HG03432 (cell line): ENCODE data around the gene RPS6KL1.

Source experiments
- ATAC-seq: cut with Tn5 transposase; IDR thresholded peaks from one replicate; pipeline ENCODE4 v1.9.1; 2021; ENCODE audit warnings: mild to moderate bottlenecking, moderate library complexity; ENCODE audit not compliant: unreplicated experiment

Gene RPS6KL1

DNA sequence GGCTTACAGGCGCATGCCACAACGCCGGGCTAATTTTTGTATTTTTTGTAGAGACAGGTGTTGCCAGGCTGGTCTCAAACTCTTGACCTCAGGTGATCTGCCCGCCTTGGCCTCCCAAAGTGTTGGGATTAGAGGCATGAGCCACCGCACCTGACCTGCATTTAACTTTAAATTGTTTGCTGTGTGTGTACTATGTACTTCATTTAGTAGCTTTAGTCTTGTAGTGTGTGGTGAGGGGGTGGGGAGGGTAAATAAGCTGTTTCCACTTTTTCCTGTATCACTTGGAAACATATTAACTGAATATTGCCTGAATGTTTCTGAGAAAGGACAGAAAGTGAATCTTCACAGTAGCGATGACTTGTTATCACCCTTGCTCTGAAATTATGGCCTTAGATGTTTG, 32.8 kb downstream of the RPS6KL1 start:
- no peak for ATAC-seq

DNA sequence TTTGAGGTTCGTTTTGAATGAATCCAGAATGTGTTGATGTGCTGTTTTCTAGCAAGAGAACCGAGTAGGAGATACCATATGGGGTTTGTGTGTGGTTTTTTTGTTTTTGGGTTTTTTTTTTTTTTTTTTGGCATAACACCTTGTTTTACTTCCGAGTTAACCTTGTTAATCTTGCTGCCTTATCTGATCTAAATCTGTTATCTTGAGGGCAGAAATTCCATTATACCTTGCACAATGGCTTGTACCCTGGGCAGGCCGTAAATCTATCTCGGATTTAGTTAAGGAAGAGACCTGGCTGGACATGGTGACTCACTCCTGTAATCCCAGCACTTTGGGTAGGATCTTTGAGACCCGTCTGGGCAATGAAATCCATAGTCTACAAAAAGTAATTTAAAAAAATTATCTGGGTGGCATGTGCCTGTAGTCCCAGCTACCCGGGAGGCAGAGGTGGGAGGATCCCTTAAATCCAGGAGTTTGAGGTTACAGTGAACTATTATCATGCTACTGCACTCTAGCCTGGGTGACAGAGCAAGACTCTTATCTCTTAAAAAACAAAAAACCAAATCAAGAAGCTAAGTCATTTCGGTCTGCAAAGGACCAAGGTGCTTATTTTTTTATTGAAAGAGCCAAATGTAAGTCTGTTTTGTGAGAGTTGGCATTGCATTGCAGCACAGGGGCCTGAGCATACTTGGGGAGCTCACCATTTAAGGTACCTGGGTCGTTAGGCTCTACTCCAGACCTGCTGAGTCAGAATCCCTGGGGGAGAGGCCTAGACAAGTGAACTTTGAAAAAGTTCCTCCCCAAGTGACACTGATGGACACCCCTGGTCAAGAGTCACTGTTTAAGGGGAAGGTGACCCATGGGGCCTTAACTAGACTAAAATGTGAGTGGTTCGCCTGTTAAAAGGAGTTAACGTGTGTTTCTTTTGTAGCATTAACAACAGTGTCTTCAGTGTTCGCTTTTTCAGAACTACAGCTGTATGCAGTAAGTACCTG, 34.6 kb downstream of the RPS6KL1 start:
- ATAC-seq = no peak

DNA sequence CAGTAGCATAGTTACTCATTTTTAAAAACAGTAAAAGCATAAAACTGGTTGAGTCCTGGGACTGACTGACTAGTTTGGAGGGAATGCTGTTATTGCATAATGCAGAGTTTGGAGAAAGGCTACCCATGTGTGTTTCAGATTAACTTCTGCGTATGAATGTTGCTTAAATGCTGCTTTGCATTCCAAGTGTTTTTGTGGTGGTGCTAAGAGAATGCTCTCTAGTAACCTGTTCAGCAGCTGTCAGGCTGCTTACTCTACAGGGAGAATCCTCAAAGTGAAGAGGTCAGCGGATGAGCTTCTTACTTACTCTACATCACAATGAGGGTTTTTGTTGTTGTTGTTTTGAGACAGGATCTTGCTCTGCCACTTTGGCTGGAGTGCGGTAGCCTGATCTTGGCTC, 37.1 kb downstream of the RPS6KL1 start:
- no peak for ATAC-seq

DNA sequence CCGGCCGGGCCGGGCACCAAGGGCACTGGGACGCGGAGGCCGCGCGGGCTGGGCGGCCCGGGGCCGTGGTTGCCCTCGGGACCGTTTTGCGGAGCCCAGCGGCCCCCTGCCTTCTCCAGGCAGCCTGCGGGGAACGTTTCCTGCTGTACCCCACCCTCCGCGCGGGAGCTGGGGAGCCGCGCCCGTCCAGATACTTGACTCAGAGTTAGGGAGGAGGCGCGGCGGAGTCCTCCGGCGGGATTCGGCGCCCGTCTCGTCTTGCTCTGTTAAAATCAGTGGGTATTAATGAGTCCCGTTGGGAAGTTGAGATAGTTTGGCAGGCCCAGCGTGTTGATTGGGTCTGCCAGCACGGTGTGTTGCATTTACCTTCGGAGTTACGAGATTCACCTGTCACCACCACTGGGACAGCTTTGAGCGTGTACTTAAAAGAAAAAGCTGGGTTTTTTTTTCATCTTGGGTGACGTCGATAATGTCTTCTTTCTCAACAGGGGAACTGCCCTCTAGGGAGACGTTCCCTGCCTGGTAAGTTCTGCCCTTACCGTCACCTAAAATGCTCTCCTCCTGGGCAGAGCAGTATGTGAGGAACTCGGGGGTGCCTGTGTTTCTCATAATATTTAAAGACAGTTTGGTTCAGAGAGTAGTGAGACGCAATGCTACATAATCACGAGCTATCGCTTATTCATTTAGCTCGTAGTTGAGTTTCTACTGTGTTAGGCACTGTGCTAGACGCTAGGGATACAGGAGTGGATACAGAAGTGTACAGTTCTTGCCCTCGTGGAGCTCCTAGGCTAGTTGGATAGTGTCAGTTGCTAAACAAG, 40.7 kb downstream of the RPS6KL1 start:
- peak; percentile 43 for ATAC-seq

DNA sequence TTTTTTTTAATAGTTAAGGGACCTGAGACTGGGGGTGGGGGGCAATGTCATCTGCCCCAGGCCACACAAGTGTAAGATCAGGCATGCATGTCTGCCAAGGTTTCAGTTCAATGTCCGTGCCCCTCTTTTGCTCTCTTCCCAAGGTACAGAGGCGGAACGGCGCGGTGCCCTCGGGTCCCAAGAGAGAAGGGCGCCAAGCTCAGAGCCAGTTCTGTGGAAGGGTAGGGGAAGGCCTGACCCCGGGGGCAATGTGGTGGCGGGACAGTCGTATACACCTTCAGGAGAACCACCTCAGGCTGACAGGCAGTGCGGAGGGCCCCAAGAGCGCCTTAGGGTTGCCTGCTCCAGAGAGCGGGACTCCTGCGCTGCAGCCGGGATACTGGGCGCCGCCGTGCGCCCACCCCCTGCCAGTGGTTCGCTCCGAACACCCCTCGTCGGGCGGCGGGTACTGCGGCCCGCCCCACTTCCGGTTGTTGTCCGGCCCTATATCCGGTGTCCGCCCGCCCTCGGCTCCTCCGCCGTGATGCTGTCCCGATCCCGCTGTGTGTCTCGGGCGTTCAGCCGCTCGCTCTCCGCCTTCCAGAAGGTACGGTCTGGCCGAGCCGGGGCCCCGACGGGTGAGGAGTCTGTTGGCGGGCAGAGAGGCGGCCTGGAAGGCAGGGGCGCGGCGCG, 41.5 kb downstream of the RPS6KL1 start, which contains the start of gene DLST:
DLST (plus strand) TSS at position 486 of the 672 bp plus-strand sequence; CDS start at position 524, 38 bp downstream.
- peak; percentile 95 for ATAC-seq

DNA sequence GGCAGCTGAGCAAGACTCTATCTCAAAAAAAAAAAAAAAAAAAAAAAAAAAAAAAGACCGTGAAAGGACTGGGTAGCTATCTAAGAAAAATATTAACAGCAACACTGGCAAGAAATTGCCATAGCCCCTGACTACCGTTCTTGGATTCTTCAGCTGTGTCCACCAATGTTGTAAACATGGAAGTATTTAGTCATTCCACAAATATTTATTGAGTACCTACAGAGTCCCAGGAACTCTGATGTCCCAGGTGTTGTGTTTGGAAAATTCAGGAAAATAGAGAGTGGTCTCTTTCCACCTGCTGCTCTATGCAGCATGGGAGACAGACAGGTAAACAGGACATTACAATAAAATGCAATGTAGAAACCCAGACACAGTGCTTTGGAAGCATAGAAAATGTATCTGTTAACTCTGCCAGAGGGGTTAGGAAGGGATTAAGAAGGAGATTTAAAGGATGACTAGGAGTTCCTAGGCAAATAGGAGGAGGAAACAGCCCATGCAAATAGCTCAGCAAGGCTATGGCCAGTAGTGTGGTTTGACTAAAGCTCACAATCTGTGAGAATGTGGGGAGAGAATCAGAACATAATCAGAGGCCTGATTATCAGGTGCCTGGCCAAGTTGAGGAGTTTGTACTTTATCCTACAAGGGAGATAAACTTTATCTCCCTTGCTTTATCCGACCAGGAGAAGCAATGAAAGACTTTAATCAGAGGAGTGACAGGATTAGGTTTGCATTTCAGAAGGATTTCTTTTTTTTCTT, 43.5 kb downstream of the RPS6KL1 start:
- ATAC-seq = no peak

DNA sequence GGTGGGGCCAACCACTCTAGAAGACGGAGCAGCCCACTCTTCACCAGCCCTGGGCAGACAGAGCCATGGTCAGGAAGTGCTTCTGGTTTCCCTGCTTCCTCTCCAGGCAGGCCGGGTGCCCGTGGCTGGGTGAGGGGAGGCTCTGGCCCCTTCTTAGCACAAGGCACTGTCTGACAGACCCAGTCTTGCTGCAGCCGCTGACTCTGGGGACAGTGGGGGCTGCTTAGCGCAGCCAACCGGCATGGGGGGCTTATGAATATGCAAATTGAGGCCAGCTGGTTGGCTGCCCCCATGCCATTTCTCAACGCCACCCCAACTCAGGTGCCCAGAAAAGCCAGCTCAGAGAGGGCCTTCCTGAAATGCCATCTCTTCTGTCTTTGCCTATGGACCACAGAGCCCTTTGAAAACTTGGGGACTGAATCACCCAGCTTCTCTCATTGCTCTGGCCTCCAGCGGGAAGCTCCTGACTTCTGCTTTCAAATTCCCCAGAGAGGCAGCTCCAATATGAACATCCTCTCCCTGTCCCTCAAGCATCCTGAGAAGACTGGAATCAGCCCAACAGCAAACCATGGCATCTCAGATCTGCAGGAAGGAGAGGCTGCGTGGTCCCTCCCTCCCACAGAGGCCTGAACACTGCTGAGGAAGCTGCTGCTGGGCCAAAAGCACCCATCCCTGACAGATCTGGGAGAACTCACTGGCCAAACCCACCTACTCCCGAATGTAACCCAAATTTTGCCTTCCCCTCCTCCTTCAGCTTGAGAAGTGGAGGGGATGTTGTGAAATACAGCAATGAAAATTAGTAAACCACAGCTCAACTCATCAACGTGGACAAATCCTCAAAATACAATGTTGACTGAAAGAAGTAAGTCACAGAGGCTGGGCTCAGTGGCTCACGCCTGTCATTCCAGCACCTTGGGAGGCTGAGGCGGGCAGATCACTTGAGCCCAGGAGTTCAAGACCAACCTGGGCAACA, 46.8 kb downstream of the RPS6KL1 start, which contains the start of gene PROX2:
PROX2 (minus strand) TSS at position 205 of the 973 bp plus-strand sequence. CDS start 12,311 bp downstream, outside the sequence.
- ATAC-seq = no peak

DNA sequence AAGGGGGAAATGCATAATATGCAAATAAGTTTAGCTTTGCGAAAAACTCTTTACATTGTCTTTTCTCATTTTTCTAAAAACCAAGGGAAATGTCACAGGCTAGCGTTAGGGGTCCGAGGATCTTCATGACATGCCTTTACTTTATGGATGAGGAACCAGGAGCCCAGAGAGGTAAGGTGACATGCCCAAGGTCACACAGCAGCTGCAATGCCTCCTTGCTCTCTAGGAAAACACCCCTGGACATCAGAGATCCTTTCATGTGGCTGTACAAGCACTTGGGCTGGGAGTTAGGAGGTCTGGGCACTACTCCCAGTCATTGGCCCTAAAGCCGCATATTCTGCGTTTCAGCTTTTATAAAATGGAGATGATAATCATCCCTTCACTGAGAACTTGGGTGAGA, 47.9 kb downstream of the RPS6KL1 start:
- no peak for ATAC-seq

DNA sequence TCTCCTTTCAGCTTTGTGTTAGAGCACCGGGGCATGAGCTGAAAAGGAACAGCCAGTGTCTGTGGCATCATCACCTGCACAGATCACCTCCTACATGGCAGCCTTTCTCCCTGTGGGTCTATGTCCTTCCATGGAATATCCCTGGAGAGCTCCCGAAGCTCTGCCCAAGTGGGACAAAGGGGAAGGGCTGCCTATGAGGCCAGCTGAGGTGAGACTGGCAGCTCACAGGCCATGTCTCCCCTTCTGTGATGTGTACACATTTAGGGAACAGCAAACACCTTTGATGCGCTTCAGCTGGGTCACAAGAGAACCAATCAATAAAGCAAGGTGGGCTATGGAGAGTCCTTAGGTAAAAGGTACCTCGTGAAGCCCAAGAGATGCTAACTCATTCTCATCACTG, 51.2 kb downstream of the RPS6KL1 start:
- ATAC-seq = no peak

DNA sequence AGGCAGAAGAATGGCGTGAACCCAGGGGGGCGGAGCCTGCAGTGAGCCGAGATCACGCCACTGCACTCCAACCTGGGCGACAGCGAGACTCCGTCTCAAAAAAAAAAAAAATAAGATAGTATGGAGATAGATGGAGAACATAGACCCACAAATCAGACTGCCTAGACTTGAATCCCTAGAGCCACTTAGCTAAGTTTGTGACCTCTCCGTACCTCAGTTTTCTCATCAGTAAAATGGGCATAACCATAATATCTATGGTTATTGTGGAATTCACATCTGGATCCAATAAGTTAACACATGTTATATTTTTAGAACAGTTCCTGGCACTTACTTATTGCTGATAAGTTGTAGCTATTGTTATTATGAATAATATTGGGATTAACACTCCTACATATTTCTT, 54.3 kb downstream of the RPS6KL1 start:
- ATAC-seq = no peak

DNA sequence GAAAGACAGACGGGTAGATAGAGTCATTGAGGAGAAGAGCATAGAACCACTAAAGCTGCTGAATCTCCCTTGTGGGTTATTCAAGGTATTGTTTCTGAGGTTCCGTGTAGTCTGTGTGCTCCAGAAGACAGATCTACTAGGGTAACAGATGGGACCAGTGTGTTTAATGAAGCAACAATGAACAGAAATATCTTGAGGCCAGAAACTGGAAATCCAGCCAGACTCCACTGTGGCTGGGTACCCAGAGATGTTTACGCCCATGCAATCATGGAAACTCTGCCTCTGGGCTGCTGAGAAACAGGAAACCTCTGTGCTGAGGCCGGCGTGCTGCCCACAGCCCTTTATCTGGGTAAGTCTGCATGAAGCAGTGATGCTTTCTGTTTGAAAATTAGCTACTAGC, 55.4 kb downstream of the RPS6KL1 start:
- no peak for ATAC-seq

DNA sequence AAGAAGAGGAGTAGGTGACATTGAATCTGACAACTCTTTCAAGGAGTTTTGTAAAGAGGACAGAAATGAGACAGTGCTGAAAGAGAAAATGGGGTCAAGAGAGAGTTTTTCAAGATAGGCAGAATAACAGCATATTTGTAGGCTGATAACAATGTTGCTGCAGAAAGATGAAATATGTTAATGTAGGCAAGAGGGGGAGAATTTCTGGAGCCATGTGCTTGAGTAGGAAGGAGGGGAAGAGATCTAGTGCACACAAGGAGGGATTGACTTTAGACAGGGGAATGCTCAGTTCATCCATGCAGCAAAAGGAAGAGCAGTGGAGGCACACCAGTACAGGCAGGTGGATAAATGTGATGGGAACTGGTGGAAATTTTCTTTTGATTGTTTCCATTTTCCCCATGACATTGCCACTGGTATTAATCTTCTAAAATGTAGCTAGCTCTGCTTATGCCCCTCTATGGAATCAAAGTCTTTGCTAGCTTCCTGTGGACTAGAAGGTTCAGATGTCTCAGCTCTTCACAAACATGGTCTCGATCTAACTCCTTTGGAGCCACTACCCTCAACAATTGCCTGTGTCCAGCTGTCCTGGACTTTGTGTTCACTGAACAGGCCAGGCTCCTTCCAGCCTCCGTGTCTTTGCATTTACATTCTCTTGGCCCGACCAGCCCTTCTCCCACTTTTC, 56.2 kb downstream of the RPS6KL1 start:
- no peak for ATAC-seq

DNA sequence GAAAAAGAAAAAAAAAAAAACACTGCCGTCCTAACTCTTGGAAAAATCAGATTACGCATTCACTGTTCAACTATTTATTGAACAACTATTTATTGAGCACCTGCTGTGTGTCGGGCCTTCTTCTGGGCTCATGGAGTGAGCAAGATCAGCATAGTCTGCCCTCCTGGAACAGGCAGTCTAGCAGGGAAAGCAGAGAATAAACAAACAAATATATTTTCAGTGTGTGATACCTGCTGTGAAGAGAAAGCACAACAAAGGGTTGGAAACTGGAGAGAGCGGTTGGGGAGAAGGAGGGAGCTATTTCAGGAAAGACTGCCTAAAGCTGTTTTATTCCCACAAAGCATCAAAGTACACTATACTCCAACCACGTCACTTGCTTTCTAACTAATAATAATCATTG, 57.9 kb downstream of the RPS6KL1 start:
- ATAC-seq = no peak

DNA sequence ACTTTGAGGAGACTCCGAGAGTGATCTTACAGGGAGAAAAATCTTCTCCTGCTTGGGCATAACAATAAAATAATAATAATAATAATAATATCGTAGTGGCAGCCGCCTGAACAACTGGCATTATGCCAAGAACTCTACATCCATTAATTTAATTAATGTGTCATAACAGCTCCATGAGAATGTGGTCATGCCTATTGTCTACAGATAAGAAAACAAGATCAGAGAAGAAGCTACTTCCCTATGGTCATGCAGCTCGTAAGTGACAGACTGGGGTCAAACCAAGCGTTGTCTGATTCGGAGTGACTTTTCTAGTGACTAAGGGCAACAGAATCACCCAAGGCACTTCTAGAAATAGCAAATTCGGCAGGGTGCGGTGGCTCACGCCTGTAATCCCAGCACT, 58.9 kb downstream of the RPS6KL1 start:
- ATAC-seq = no peak

DNA sequence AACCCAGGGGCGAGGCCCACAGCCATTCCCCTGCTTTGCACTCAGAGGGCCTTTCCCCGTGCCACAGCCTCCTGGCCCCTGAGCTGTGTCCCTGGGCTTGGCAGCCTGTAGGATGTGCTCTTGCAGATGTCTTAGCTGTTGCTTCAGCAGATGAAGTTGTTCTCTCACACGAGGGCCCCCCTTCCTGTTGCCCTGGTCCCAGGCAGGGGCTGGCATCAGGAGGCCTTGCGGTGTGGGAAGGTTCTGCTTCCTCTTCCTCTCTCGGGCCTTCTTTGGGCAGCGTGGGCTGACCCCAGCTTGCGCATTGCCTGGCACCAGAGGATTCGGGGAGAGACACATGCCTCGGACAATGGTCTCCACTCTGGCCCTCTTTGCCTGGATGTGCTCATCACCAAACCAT, 59.8 kb downstream of the RPS6KL1 start:
- no peak for ATAC-seq

DNA sequence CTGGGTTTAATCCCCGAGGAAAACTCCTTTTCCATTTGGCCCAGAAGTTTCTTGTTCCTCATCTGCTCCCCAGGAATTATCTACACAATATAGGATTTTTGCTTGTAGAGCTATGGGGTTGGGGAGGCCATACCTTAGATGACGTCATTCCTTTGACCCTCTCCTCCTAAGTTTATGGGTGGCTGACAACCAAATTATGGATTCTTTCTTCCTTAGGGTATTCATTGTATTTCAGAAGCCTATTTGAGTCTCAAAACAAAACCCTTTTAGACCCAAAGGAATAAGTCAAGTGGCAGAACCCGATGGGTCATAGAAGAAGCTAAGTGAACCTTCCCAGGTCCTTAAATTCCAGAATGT, 61.3 kb downstream of the RPS6KL1 start:
- no peak for ATAC-seq

DNA sequence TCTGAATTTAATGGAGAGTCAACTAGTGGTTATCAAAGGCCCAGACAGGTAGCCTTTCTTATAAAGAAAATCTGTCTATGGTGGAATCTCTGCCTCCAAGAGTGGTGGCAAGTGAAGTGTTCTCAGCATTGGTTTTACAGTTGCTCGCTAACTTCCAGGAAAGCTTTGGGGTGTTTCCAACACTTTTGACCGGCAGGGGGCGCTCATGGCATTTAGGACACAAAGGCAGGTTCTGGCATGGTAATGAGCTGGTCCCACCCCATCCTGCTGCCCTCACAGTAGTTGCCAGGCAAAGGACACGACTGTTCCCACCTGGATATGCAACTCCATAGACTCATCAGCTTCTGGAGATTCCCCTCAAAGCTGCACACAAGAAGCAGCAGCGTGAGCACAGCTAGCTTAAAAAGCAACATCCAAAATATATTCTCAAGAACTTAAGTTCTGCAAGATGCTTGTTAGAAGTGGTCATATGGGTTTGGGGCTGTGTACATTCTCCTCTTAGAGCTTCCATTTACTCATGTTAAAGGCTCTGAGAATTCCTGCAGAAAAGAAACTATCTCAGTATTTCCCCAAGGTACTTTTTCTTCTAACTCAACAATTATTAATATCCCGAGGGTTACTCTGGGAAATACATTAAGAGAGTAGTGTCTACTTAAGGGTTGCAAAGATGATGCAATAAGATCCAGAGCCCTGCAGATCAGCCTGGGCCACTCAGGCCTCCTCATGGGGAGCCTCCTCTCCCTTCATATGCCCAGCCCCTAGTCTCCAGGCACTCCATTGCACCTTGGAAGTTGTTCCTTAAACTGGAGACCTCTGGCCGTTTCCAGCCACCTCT, 61.9 kb downstream of the RPS6KL1 start:
- ATAC-seq = no peak
